Measurements from ENCODE around the gene DLG2. TPM values are rescaled to one million over a fixed set of nuclear protein-coding genes. Genes with fewer than 3 reads are reported as not detected.

The DLG2 gene
- total RNA-seq, 3 donors from 2014 or later, result 4.3 to 12.3 (median 6.9) TPM

DNA sequence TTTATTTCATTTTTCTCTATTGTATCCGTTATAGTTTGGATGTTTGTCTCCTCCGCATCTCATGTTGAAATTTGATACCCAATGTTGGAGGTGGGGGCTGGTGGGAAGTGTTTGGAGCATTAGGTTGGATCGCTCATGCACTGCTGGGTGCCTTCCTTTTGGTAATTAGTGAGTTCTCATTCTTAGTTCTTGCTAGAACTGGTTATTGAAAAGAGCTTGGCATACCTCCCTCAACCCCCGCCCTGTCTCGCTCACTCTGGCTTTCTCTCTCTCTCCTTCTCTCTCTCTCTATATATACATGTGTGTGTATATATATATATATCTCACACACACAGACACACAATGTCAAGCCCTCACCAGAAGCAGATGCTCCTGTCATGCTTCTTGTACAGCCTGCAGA lies 978.7 kb downstream of the DLG2 start:
- H3K4me1 ChIP-seq, result no peaks in the 10 kb centered on the region
- H3K36me3 ChIP-seq, result no peaks in the 10 kb centered on the region
- DNase-seq (ENCODE audit: low spot score in 2 of 2), result no peak
- H3K9me3 ChIP-seq, result no peaks in the 10 kb centered on the region
- H3K4me3 ChIP-seq, result no peak overlapping the region
- no peak for TF ChIP-seq POLR2AphosphoS5 (IDR thresholded peaks at IDR 0.05)
- no peak for TF ChIP-seq POLR2A (IDR thresholded peaks at IDR 0.05)
- TF ChIP-seq, protein P1, sequence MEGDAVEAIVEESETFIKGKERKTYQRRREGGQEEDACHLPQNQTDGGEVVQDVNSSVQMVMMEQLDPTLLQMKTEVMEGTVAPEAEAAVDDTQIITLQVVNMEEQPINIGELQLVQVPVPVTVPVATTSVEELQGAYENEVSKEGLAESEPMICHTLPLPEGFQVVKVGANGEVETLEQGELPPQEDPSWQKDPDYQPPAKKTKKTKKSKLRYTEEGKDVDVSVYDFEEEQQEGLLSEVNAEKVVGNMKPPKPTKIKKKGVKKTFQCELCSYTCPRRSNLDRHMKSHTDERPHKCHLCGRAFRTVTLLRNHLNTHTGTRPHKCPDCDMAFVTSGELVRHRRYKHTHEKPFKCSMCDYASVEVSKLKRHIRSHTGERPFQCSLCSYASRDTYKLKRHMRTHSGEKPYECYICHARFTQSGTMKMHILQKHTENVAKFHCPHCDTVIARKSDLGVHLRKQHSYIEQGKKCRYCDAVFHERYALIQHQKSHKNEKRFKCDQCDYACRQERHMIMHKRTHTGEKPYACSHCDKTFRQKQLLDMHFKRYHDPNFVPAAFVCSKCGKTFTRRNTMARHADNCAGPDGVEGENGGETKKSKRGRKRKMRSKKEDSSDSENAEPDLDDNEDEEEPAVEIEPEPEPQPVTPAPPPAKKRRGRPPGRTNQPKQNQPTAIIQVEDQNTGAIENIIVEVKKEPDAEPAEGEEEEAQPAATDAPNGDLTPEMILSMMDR (IDR thresholded peaks at IDR 0.05), result no peak
- intact Hi-C loops (cut with DNase I; ENCODE audit: low total_unique reads), result no loop called here
- no peaks in the 10 kb centered on the region for H3K27me3 ChIP-seq
- H3K27ac ChIP-seq, result no peak overlapping the region

DNA sequence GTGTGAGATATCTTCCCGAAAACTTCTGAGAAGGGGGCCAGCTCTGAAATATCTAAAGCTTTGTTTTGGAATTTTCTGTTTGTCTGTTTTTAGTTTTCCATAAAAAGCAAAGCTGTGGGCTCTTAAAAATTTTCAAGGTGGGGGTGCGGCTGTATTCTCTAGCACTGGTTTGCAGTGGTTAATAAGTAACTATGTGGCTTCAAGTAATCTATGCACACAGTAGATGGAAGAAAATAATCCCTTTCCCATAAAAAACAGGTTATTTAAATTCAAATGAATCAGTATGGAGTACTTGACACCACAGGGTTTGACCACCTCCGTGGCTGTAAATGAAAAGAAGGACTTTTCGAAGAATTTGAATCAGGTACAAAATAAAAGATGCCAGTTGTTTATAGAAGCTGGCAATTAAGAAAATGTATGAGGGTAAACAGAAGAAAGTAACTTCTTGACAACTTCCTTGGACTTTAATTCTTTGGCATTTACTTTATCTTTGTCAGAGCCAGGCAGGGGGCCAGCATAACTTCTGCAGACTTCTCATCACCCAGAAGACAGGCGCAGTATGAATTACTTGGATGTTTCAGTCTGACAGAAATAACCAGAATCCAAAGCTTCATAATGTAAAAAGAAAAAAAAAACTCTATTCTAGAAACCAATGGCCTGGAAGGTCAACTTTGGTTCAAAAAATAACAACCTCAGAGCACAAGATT lies 981.0 kb downstream of the DLG2 start:
- no peaks in the 10 kb centered on the region for H3K27me3 ChIP-seq
- H3K4me1 ChIP-seq, result no peaks in the 10 kb centered on the region
- H3K9me3 ChIP-seq, result no peaks in the 10 kb centered on the region
- no peaks in the 10 kb centered on the region for H3K36me3 ChIP-seq
- no peak overlapping the region for H3K27ac ChIP-seq
- H3K4me3 ChIP-seq, result no peak overlapping the region
- intact Hi-C loops (cut with DNase I; ENCODE audit: low total_unique reads), result no loop called here
- DNase-seq (ENCODE audit: low spot score in 2 of 2), result no peak
- TF ChIP-seq POLR2A (IDR thresholded peaks at IDR 0.05), result no peak
- no peak for TF ChIP-seq POLR2AphosphoS5 (IDR thresholded peaks at IDR 0.05)
- TF ChIP-seq, protein P1 (IDR thresholded peaks at IDR 0.05), result no peak

GRCh38 chr11:84642500-84642899 lies 984.6 kb downstream of the DLG2 start:
- Histone ChIP-seq H3K4me1 (no peaks in the 10 kb centered on the region), H3K27ac (no peak overlapping the region), H3K36me3 (no peaks in the 10 kb centered on the region), H3K4me3 (no peak overlapping the region), H3K9me3 (no peaks in the 10 kb centered on the region), H3K27me3 (no peaks in the 10 kb centered on the region)
- intact Hi-C loops (cut with DNase I; ENCODE audit: low total_unique reads), result no loop called here
- no peak for DNase-seq (ENCODE audit: low spot score in 2 of 2)
- TF ChIP-seq, protein P1 (IDR thresholded peaks at IDR 0.05), result no peak
- TF ChIP-seq POLR2A (IDR thresholded peaks at IDR 0.05) (no peak), POLR2AphosphoS5 (IDR thresholded peaks at IDR 0.05) (no peak)

DNA sequence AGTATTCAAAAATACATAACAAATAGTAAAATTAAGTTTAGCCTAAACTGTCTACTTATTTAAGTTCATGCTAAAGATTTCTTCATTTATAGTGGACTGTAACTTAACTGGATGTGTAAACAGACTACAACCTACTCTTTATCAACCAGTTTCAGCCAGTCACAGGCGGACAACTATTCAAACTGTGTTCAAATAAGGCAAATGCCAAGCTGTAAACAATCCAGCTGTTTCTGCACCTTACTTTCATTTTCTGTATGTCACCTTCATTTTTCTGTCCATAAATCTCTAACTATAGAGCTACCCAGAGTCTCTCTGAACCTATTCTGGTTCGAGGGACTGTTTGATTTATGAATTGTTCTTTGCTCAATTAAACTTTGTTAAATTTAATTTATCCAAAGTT lies 992.8 kb downstream of the DLG2 start:
- no peaks in the 10 kb centered on the region for H3K9me3 ChIP-seq
- H3K36me3 ChIP-seq, result no peaks in the 10 kb centered on the region
- no peaks in the 10 kb centered on the region for H3K4me1 ChIP-seq
- no peak overlapping the region for H3K4me3 ChIP-seq
- H3K27me3 ChIP-seq, result no peaks in the 10 kb centered on the region
- TF ChIP-seq POLR2A (IDR thresholded peaks at IDR 0.05), result no peak
- TF ChIP-seq, protein P1 (IDR thresholded peaks at IDR 0.05), result no peak
- TF ChIP-seq POLR2AphosphoS5 (IDR thresholded peaks at IDR 0.05), result no peak
- H3K27ac ChIP-seq, result no peak overlapping the region
- no peak for DNase-seq (ENCODE audit: low spot score in 2 of 2)
- intact Hi-C loops (cut with DNase I; ENCODE audit: low total_unique reads), result no loop called here

- Histone ChIP-seq H3K36me3 (no peaks in the 10 kb centered on the region), H3K27ac (no peak overlapping the region), H3K9me3 (no peaks in the 10 kb centered on the region), H3K27me3 (no peaks in the 10 kb centered on the region), H3K4me3 (no peak overlapping the region), H3K4me1 (no peaks in the 10 kb centered on the region)
- intact Hi-C loops (cut with DNase I; ENCODE audit: low total_unique reads), result no loop called here
- TF ChIP-seq POLR2A (IDR thresholded peaks at IDR 0.05) (no peak), POLR2AphosphoS5 (IDR thresholded peaks at IDR 0.05) (no peak)
- TF ChIP-seq, protein P1 (IDR thresholded peaks at IDR 0.05), result no peak
- DNase-seq (ENCODE audit: low spot score in 2 of 2), result no peak
Measured at GRCh38 chr11:84628871-84629620, 998.1 kb downstream of the DLG2 start.
